Cardiac muscle cell (in vitro differentiated cells and primary cell): Measurements from ENCODE around the gene PDF. TPM values are rescaled to one million over a fixed set of nuclear protein-coding genes. Genes with fewer than 3 reads are reported as not detected.

Source experiments
- DNase-seq, 2 donors: peaks; one replicate each; pipeline versions ENCODE4 v3.0.0 to v3.0.0-alpha.2; 2010 to 2017; ENCODE audit warnings: low read depth in 1 of 2, low spot score in 1 of 2
- H3K27ac ChIP-seq: fragments of 200-600 bp; sonication (generic); 2 replicates; pipeline ENCODE4 v1.5.1; 2016
- H3K27me3 ChIP-seq: fragments of 200-600 bp; sonication (generic); 2 replicates; pipeline ENCODE4 v1.6.0; 2016; ENCODE audit warnings: control low read depth
- H3K36me3 ChIP-seq: fragments of 200-600 bp; sonication (generic); 2 replicates; pipeline ENCODE4 v1.5.1; 2016; ENCODE audit warnings: control low read depth
- H3K4me1 ChIP-seq: fragments of 200-600 bp; sonication (generic); 2 replicates; pipeline ENCODE4 v1.8.1; 2017; ENCODE audit warnings: low read depth, mild to moderate bottlenecking, mixed run types
- H3K4me3 ChIP-seq: fragments of 200-600 bp; sonication (generic); 2 replicates; pipeline ENCODE4 v1.5.1; 2016; ENCODE audit warnings: mild to moderate bottlenecking
- H3K9me3 ChIP-seq: fragments of 200-600 bp; sonication (generic); 2 replicates; pipeline ENCODE4 v1.5.1; 2017; ENCODE audit warnings: low read depth, mild to moderate bottlenecking, control low read depth
- CTCF ChIP-seq: IDR thresholded peaks from 2 replicates; pipeline ENCODE4 v1.5.1; 2012; ENCODE audit warnings: low read depth, mild to moderate bottlenecking, low read length
- polyA plus RNA-seq: library from polyadenylated mRNA; unstranded; fragments of >200 nt; fragmentation: Nextera tagmentation; extraction: Ambion mirVana; gene quantifications from 2 replicates; pipeline ENCODE4 v1.2.1, GENCODE V29; 2016
- total RNA-seq: library from RNA; depleted of rRNA; stranded (reverse); fragments of >200 nt; gene quantifications from 2 replicates; pipeline ENCODE4 v1.2.3, GENCODE V29; 2016

PDF gene
- total and polyA plus RNA-seq, 2 experiments from 2014 or later: 12.0 to 16.1 TPM

GRCh38 chr16:69322343-69322742, 8.0 kb downstream of the PDF start:
- no peaks in the 10 kb centered on the region for H3K4me1 ChIP-seq
- no peak overlapping the region for H3K27ac ChIP-seq
- H3K9me3 ChIP-seq: no peaks in the 10 kb centered on the region
- TF ChIP-seq CTCF: no peak
- DNase-seq: no peak
- no peaks in the 10 kb centered on the region for H3K27me3 ChIP-seq
- H3K4me3 ChIP-seq: no peak overlapping the region
- H3K36me3 ChIP-seq: peaks cover 58% of the 10 kb centered on the region

GRCh38 chr16:69321080-69321479, 9.3 kb downstream of the PDF start:
- Histone ChIP-seq H3K4me3 (no peak overlapping the region), H3K27me3 (no peaks in the 10 kb centered on the region), H3K27ac (no peak overlapping the region), H3K9me3 (no peaks in the 10 kb centered on the region), H3K4me1 (no peaks in the 10 kb centered on the region), H3K36me3 (peaks cover 66% of the 10 kb centered on the region)
- no peak for TF ChIP-seq CTCF
- DNase-seq: no peak

GRCh38 chr16:69320740-69321073, 9.7 kb downstream of the PDF start:
- H3K36me3 ChIP-seq: peaks cover 67% of the 10 kb centered on the region
- H3K4me3 ChIP-seq: no peak overlapping the region
- H3K4me1 ChIP-seq: no peaks in the 10 kb centered on the region
- H3K27ac ChIP-seq: no peak overlapping the region
- no peaks in the 10 kb centered on the region for H3K9me3 ChIP-seq
- DNase-seq: no peak
- H3K27me3 ChIP-seq: no peaks in the 10 kb centered on the region
- no peak for TF ChIP-seq CTCF

- Histone ChIP-seq H3K9me3 (no peaks in the 10 kb centered on the region), H3K27me3 (no peaks in the 10 kb centered on the region), H3K27ac (no peak overlapping the region), H3K4me1 (no peaks in the 10 kb centered on the region), H3K36me3 (peaks cover 62% of the 10 kb centered on the region), H3K4me3 (no peak overlapping the region)
- DNase-seq: no peak
- TF ChIP-seq CTCF: no peak
These were observed 10.3 kb downstream of the PDF start for GRCh38 chr16:69319826-69320739.

- no peak for TF ChIP-seq CTCF
- peaks cover 61% of the 10 kb centered on the region for H3K36me3 ChIP-seq
- H3K27me3 ChIP-seq: no peaks in the 10 kb centered on the region
- H3K4me3 ChIP-seq: no peak overlapping the region
- H3K27ac ChIP-seq: no peak overlapping the region
- H3K9me3 ChIP-seq: no peaks in the 10 kb centered on the region
- H3K4me1 ChIP-seq: no peaks in the 10 kb centered on the region
- no peak for DNase-seq
These were observed 11.0 kb downstream of the PDF start for GRCh38 chr16:69319381-69319780.
